PC-3 (cell line): ENCODE results near the gene KLHL7. TPM values are rescaled to one million over a fixed set of nuclear protein-coding genes. Genes with fewer than 3 reads are reported as not detected.

Experiments used
- ATAC-seq: fragments of 200-7000 bp; cut with Tn5 transposase; 2 replicates; pipeline ENCODE4 v1.9.1; 2020; ENCODE audit warnings: mild to moderate bottlenecking, moderate library complexity
- BruUV-seq: library from RNA; stranded (reverse); fragments of 400-500 nt; replicated peaks from 2 replicates; lab custom pipeline; 2021; lab: Mats Ljungman, UMichigan
- CTCF ChIA-PET: fragments of 300-600 bp; sonication (Branson Sonifier 250); formaldehyde crosslinking; loops from one replicate; lab custom pipeline; 2022; ENCODE audit warnings: antibody characterized with exemption; lab: Charles Lee
- POLR2A ChIA-PET: fragments of 300-600 bp; sonication (Branson Sonifier 250); formaldehyde crosslinking; loops from one replicate; lab custom pipeline; 2022; ENCODE audit warnings: antibody characterized with exemption; ENCODE audit not compliant: unreplicated experiment; lab: Charles Lee
- DNase-seq: peaks from one replicate; pipeline ENCODE4 v3.0.0-alpha.2; 2015
- H2AFZ ChIP-seq: fragments of 300-600 bp; sonication (generic); 2 replicates; pipeline ENCODE4 v1.6.0; 2016; ENCODE audit warnings: antibody characterized with exemption, low read length
- H3F3A ChIP-seq: fragments of 300-600 bp; sonication (generic); one replicate; pipeline ENCODE4 v1.6.0; 2017; ENCODE audit warnings: antibody characterized with exemption, low read length, control low read depth, mild to moderate bottlenecking; ENCODE audit not compliant: unreplicated experiment
- H3K27ac ChIP-seq: fragments of 300-600 bp; sonication (generic); 2 replicates; pipeline ENCODE4 v1.5.1; 2016; ENCODE audit warnings: mild to moderate bottlenecking, low read length
- H3K27me3 ChIP-seq: fragments of 300-600 bp; sonication (generic); 2 replicates; pipeline ENCODE4 v1.6.1; 2016; ENCODE audit warnings: low read length, mixed read lengths
- H3K36me3 ChIP-seq: fragments of 300-600 bp; sonication (generic); 2 replicates; pipeline ENCODE4 v1.6.1; 2016; ENCODE audit warnings: low read depth, mixed run types, low read length, mixed read lengths
- H3K4me1 ChIP-seq: fragments of 300-600 bp; sonication (generic); 2 replicates; pipeline ENCODE4 v1.5.1; 2016; ENCODE audit warnings: low read length; ENCODE audit not compliant: insufficient read depth
- H3K4me2 ChIP-seq: fragments of 300-600 bp; sonication (generic); 2 replicates; pipeline ENCODE4 v1.6.0; 2016; ENCODE audit warnings: low read length
- H3K4me3 ChIP-seq: fragments of 300-600 bp; sonication (generic); 2 replicates; pipeline ENCODE4 v1.5.1; 2016; ENCODE audit warnings: mild to moderate bottlenecking, low read length, mixed read lengths
- H3K79me2 ChIP-seq: fragments of 300-600 bp; sonication (generic); 2 replicates; pipeline ENCODE4 v1.6.1; 2017; ENCODE audit warnings: low read length, mixed read lengths
- H3K9ac ChIP-seq: fragments of 300-600 bp; sonication (generic); 2 replicates; pipeline ENCODE4 v1.6.0; 2016; ENCODE audit warnings: mild to moderate bottlenecking, low read length
- H3K9me2 ChIP-seq: fragments of 300-600 bp; sonication (generic); replicated peaks from 2 replicates; pipeline ENCODE4 v1.6.1; 2016; ENCODE audit warnings: mixed run types, low read length, mixed read lengths
- H3K9me3 ChIP-seq: fragments of 300-600 bp; sonication (generic); 2 replicates; pipeline ENCODE4 v1.6.1; 2016; ENCODE audit warnings: low read length, mixed read lengths
- H4K20me1 ChIP-seq: fragments of 300-600 bp; sonication (generic); 2 replicates; pipeline ENCODE4 v1.6.1; 2016; ENCODE audit warnings: low read length, mixed read lengths
- CTCF ChIP-seq: fragments of 300-600 bp; sonication (generic); conservative IDR thresholded peaks from 2 replicates; pipeline ENCODE4 v1.5.1; 2017; ENCODE audit warnings: antibody characterized with exemption, low read depth, mild to moderate bottlenecking, low read length
- EZH2 ChIP-seq: fragments of 300-600 bp; sonication (generic); IDR thresholded peaks from one replicate; pipeline ENCODE4 v1.6.1; 2017; ENCODE audit warnings: antibody characterized with exemption, mild to moderate bottlenecking, low read length; ENCODE audit not compliant: unreplicated experiment
- EZH2phosphoT487 ChIP-seq: fragments of 300-600 bp; sonication (generic); IDR thresholded peaks from 2 replicates; pipeline ENCODE4 v1.6.1; 2018; ENCODE audit warnings: mild to moderate bottlenecking, antibody characterized with exemption, low read length, borderline replicate concordance
- intact Hi-C: fragments of 100-400 bp; cut with micrococcal nuclease; formaldehyde crosslinking; loops from 2 replicates; pipeline ENCODE4 v1.9.0; 2023
- total RNA-seq: library from RNA; depleted of rRNA; stranded (reverse); fragments of >200 nt; gene quantifications from 2 replicates; pipeline ENCODE4 v1.2.3, GENCODE V29; 2014

KLHL7 gene
- total RNA-seq, 1 experiment from 2014 or later, result 31.1 TPM

GRCh38 chr7:23114896-23115295 is 9.3 kb downstream of the KLHL7 start:
- no TSS peak for BruUV-seq
- Histone ChIP-seq H3K79me2 (peaks cover 7% of the 10 kb centered on the region), H3K4me2 (no peak overlapping the region), H3K4me3 (no peak overlapping the region), H3F3A (no peaks in the 10 kb centered on the region), H3K4me1 (no peaks in the 10 kb centered on the region), H3K9ac (no peak overlapping the region), H4K20me1 (no peaks in the 10 kb centered on the region), H3K27me3 (no peaks in the 10 kb centered on the region), H2AFZ (no peak overlapping the region), H3K9me3 (no peaks in the 10 kb centered on the region), H3K36me3 (no peaks in the 10 kb centered on the region), H3K27ac (no peak overlapping the region), H3K9me2 (no peaks in the 10 kb centered on the region)
- ChIA-PET CTCF (no interaction called here), POLR2A (no interaction called here)
- ATAC-seq (no peak), DNase-seq (no peak)
- TF ChIP-seq EZH2phosphoT487 (no peak), CTCF (no peak), EZH2 (no peak)
- intact Hi-C loops, result no loop called here

- H4K20me1 ChIP-seq, result no peaks in the 10 kb centered on the region
- no TSS peak for BruUV-seq
- intact Hi-C loops, result no loop called here
- H2AFZ ChIP-seq, result no peak overlapping the region
- no peak overlapping the region for H3K4me2 ChIP-seq
- no peak overlapping the region for H3K9ac ChIP-seq
- no peak overlapping the region for H3K27ac ChIP-seq
- DNase-seq (no peak), ATAC-seq (no peak)
- POLR2A ChIA-PET, result no interaction called here
- no peaks in the 10 kb centered on the region for H3K4me1 ChIP-seq
- peaks cover 4% of the 10 kb centered on the region for H3K79me2 ChIP-seq
- no peaks in the 10 kb centered on the region for H3K27me3 ChIP-seq
- H3K9me3 ChIP-seq, result no peaks in the 10 kb centered on the region
- H3K9me2 ChIP-seq, result no peaks in the 10 kb centered on the region
- H3K4me3 ChIP-seq, result no peak overlapping the region
- no peaks in the 10 kb centered on the region for H3K36me3 ChIP-seq
- H3F3A ChIP-seq, result no peaks in the 10 kb centered on the region
- CTCF ChIA-PET, result interaction anchor here (1.0 kb wide), 1 partner anchor 30 kb away, joined by 3 read pairs; no protein-coding TSS in a partner anchor
- TF ChIP-seq EZH2phosphoT487 (no peak), CTCF (no peak), EZH2 (no peak)
Measured at GRCh38 chr7:23115991-23116390, 10.4 kb downstream of the KLHL7 start.

GRCh38 chr7:23117841-23118240 is 12.3 kb downstream of the KLHL7 start:
- intact Hi-C loops, result no loop called here
- no peak overlapping the region for H3K9ac ChIP-seq
- no peak overlapping the region for H3K4me3 ChIP-seq
- no peaks in the 10 kb centered on the region for H3K9me3 ChIP-seq
- POLR2A ChIA-PET, result no interaction called here
- TF ChIP-seq EZH2, result no peak
- TF ChIP-seq EZH2phosphoT487, result no peak
- TF ChIP-seq CTCF, result no peak
- H4K20me1 ChIP-seq, result no peaks in the 10 kb centered on the region
- H3F3A ChIP-seq, result no peaks in the 10 kb centered on the region
- H2AFZ ChIP-seq, result no peak overlapping the region
- CTCF ChIA-PET, result no interaction called here
- no peak for ATAC-seq
- H3K9me2 ChIP-seq, result no peaks in the 10 kb centered on the region
- no peaks in the 10 kb centered on the region; the same call in 1 of the 2 replicates for H3K79me2 ChIP-seq
- no peaks in the 10 kb centered on the region for H3K36me3 ChIP-seq
- H3K27me3 ChIP-seq, result no peaks in the 10 kb centered on the region
- no peak for DNase-seq
- no peak overlapping the region for H3K4me2 ChIP-seq
- no peak overlapping the region for H3K27ac ChIP-seq
- H3K4me1 ChIP-seq, result no peaks in the 10 kb centered on the region
- no TSS peak for BruUV-seq
